HG03378 (cell line): ENCODE measurements around the gene NCAPG2.
A peak's percentile ranks its signal among the peaks of the same experiment; 100 is the strongest.
"Not testable (repeated sequence)": the region's sequence is repeated elsewhere in the genome, so short reads cannot be mapped to it uniquely, and the experiment has no call there.

ENCODE experiments used
- ATAC-seq: cut with Tn5 transposase; IDR thresholded peaks from one replicate; pipeline ENCODE4 v1.9.1; 2021; ENCODE audit warnings: mild to moderate bottlenecking, moderate library complexity; ENCODE audit not compliant: unreplicated experiment

The NCAPG2 gene

GRCh38 chr7:158646766-158647474 lies 57.7 kb downstream of the NCAPG2 start:
- no peak for ATAC-seq

GRCh38 chr7:158645842-158646241 lies 58.8 kb downstream of the NCAPG2 start:
- ATAC-seq = no peak

- no peak for ATAC-seq
These were observed 62.5 kb downstream of the NCAPG2 start for GRCh38 chr7:158642149-158642548.

GRCh38 chr7:158638001-158638400 lies 66.6 kb downstream of the NCAPG2 start:
- no peak for ATAC-seq

GRCh38 chr7:158633055-158633956 lies 71.3 kb downstream of the NCAPG2 start:
- peak; percentile 81 for ATAC-seq

GRCh38 chr7:158631574-158632195 lies 72.9 kb downstream of the NCAPG2 start:
- ATAC-seq = no peak

GRCh38 chr7:158626289-158626688 lies 78.3 kb downstream of the NCAPG2 start:
- not testable (repeated sequence) for ATAC-seq

- ATAC-seq = no peak
These were observed 81.4 kb downstream of the NCAPG2 start for GRCh38 chr7:158623241-158623640.

- no peak for ATAC-seq
These were observed 83.7 kb downstream of the NCAPG2 start for GRCh38 chr7:158620839-158621441.

- no peak for ATAC-seq
These were observed 84.2 kb downstream of the NCAPG2 start for GRCh38 chr7:158620418-158620817.

GRCh38 chr7:158618745-158619140 lies 85.9 kb downstream of the NCAPG2 start:
- no peak for ATAC-seq

GRCh38 chr7:158617737-158618128 lies 86.9 kb downstream of the NCAPG2 start:
- ATAC-seq = no peak

- ATAC-seq = no peak
These were observed 88.6 kb downstream of the NCAPG2 start for GRCh38 chr7:158616050-158616449.

- no peak for ATAC-seq
These were observed 89.9 kb downstream of the NCAPG2 start for GRCh38 chr7:158614700-158615099.

- ATAC-seq = peak; percentile 92
These were observed 91.1 kb downstream of the NCAPG2 start for GRCh38 chr7:158613481-158613880.

GRCh38 chr7:158612546-158612945 lies 92.1 kb downstream of the NCAPG2 start:
- ATAC-seq = no peak

GRCh38 chr7:158611541-158611940 lies 93.1 kb downstream of the NCAPG2 start:
- no peak for ATAC-seq

GRCh38 chr7:158609313-158609974 lies 95.2 kb downstream of the NCAPG2 start:
- no peak for ATAC-seq

- no peak for ATAC-seq
These were observed 97.0 kb downstream of the NCAPG2 start for GRCh38 chr7:158607563-158607962.

- no peak for ATAC-seq
These were observed 97.8 kb downstream of the NCAPG2 start for GRCh38 chr7:158606671-158607424.
